PC-9 (cell line): Measurements from ENCODE around the gene TET2. TPM values are rescaled to one million over a fixed set of nuclear protein-coding genes. Genes with fewer than 3 reads are reported as not detected.
A peak's percentile ranks its signal among the peaks of the same experiment; 100 is the strongest.

Experiments used
- BruUV-seq: library from RNA; stranded (reverse); fragments of 400-500 nt; replicated peaks from 2 replicates; lab custom pipeline; 2021; lab: Mats Ljungman, UMichigan
- CTCF ChIA-PET: fragments of 300-600 bp; sonication (Branson Sonifier 250); formaldehyde crosslinking; loops from one replicate; lab custom pipeline; 2022; ENCODE audit warnings: antibody characterized with exemption; lab: Charles Lee
- POLR2A ChIA-PET: fragments of 300-600 bp; sonication (Branson Sonifier 250); formaldehyde crosslinking; loops from one replicate; lab custom pipeline; 2022; ENCODE audit warnings: antibody characterized with exemption; ENCODE audit not compliant: unreplicated experiment; lab: Charles Lee
- DNase-seq, 2 experiments: peaks; one replicate each; pipeline versions ENCODE4 v3.0.0 to v3.0.0-alpha.2; 2015 to 2022; ENCODE audit warnings: mixed read lengths in 1 of 2
- H2AFZ ChIP-seq: fragments of 200-600 bp; sonication (generic); 2 replicates; pipeline ENCODE4 v1.8.1; 2017; ENCODE audit warnings: antibody characterized with exemption
- H3F3A ChIP-seq: fragments of 200-600 bp; sonication (generic); 2 replicates; pipeline ENCODE4 v1.8.1; 2017; ENCODE audit warnings: antibody characterized with exemption, mild to moderate bottlenecking, low read depth; ENCODE audit not compliant: insufficient read depth
- H3K27ac ChIP-seq: fragments of 200-600 bp; sonication (generic); 2 replicates; pipeline ENCODE4 v1.6.1; 2016; ENCODE audit warnings: mixed run types
- H3K27me3 ChIP-seq: fragments of 200-600 bp; sonication (generic); 2 replicates; pipeline ENCODE4 v1.6.1; 2016; ENCODE audit warnings: low read depth, mixed run types; ENCODE audit not compliant: insufficient read depth
- H3K36me3 ChIP-seq: fragments of 200-600 bp; sonication (generic); 2 replicates; pipeline ENCODE4 v1.6.1; 2016; ENCODE audit warnings: low read depth, mixed run types
- H3K4me1 ChIP-seq: fragments of 200-600 bp; sonication (generic); replicated peaks from 2 replicates; pipeline ENCODE4 v1.6.1; 2016; ENCODE audit warnings: mixed run types; ENCODE audit not compliant: insufficient read depth
- H3K4me2 ChIP-seq: fragments of 200-600 bp; sonication (generic); 2 replicates; pipeline ENCODE4 v1.6.1; 2017; ENCODE audit warnings: mixed run types
- H3K4me3 ChIP-seq: fragments of 200-600 bp; sonication (generic); 2 replicates; pipeline ENCODE4 v1.6.1; 2016; ENCODE audit warnings: mixed run types
- H3K79me2 ChIP-seq: fragments of 200-600 bp; sonication (generic); 2 replicates; pipeline ENCODE4 v1.6.1; 2017; ENCODE audit warnings: low read depth, mixed run types
- H3K9me2 ChIP-seq: fragments of 200-600 bp; sonication (generic); 2 replicates; pipeline ENCODE4 v1.8.1; 2017; ENCODE audit warnings: mild to moderate bottlenecking; ENCODE audit not compliant: insufficient read depth
- H3K9me3 ChIP-seq: fragments of 200-600 bp; sonication (generic); 2 replicates; pipeline ENCODE4 v1.8.1; 2016; ENCODE audit warnings: low read depth; ENCODE audit not compliant: insufficient read depth
- H4K20me1 ChIP-seq: fragments of 200-600 bp; sonication (generic); 2 replicates; pipeline ENCODE4 v1.8.1; 2017; ENCODE audit not compliant: insufficient read depth
- CTCF ChIP-seq: fragments of 200-600 bp; sonication (generic); conservative IDR thresholded peaks from 2 replicates; pipeline ENCODE4 v1.6.1; 2017; ENCODE audit warnings: mixed run types, antibody characterized with exemption, mild to moderate bottlenecking, moderate library complexity
- EZH2 ChIP-seq: fragments of 200-600 bp; sonication (generic); IDR thresholded peaks from 2 replicates; pipeline ENCODE4 v1.8.0; 2017; ENCODE audit warnings: antibody characterized with exemption, low read depth
- intact Hi-C: fragments of 100-400 bp; cut with micrococcal nuclease; formaldehyde crosslinking; loops from one replicate; pipeline ENCODE4 v1.10.0; 2022; ENCODE audit not compliant: unreplicated experiment
- total RNA-seq: library from RNA; stranded (reverse); gene quantifications from 2 replicates; pipeline ENCODE4 v1.2.3, GENCODE V29; 2021

TET2 gene
- total RNA-seq, 1 experiment from 2014 or later = 6.6 TPM

DNA sequence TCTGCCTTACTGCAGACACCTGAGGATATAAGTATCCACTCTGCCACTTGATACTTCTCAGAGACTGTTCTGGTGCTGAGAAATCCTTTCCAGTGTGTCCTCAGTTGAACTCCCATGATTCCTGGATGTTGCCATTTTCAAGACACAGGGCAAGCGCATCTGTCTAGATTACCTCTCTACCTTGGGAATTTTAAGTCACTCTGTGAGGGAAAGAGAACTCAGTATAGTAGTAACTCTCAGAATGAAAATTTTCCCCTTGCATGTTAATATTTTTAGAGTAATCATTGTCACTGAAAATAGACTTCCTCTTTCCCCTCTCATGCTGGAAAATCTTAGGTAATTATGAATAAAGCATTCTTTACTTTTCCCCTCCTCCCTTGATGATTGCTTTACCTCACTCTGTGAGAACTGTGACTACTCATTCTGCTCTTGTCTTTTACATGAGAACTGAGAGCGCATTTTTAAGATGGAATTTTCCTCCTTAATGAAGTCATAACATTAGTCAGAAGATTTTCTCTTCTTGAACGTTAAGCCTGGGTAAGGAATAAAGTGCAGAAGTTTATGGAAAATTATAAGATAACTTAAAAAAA, 45.0 kb downstream of the TET2 start:
- no peak overlapping the region for H3K4me2 ChIP-seq
- H2AFZ ChIP-seq = no peak overlapping the region
- H3F3A ChIP-seq = no peaks in the 10 kb centered on the region
- no peak for DNase-seq
- ChIA-PET POLR2A (no interaction called here), CTCF (no interaction called here)
- TF ChIP-seq CTCF (no peak), EZH2 (no peak)
- no peaks in the 10 kb centered on the region for H3K9me3 ChIP-seq
- H3K36me3 ChIP-seq = no peaks in the 10 kb centered on the region
- no peaks in the 10 kb centered on the region for H3K27me3 ChIP-seq
- H3K9me2 ChIP-seq = no peaks in the 10 kb centered on the region
- no peaks in the 10 kb centered on the region for H3K79me2 ChIP-seq
- no peaks in the 10 kb centered on the region for H3K4me1 ChIP-seq
- no peak overlapping the region for H3K27ac ChIP-seq
- H4K20me1 ChIP-seq = no peaks in the 10 kb centered on the region
- no TSS peak for BruUV-seq
- H3K4me3 ChIP-seq = no peak overlapping the region
- intact Hi-C loops = no loop called here

DNA sequence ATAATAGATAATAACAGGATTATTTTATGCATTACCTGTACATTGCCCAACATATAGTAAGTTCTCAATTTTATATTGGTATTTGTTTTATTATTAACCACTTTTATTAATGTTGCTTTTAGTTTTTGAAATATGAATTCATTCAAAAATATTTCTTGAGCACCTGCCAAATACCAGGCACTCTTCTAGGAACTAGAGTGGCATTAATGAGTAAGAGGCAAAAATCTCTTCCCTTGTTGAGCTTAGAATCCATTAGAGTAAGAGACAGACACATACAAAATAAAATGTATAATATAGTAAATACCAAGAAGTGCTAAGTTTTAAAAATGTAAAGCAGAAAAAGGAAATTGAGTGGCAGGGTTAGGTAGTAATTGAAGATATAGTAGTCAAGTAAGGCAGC, 45.8 kb downstream of the TET2 start:
- intact Hi-C loops = no loop called here
- BruUV-seq = no TSS peak
- no peaks in the 10 kb centered on the region for H3K79me2 ChIP-seq
- 0 out of 2 replicates have a peak overlapping the region, but pooled peaks have one; percentile 7 for H3K27ac ChIP-seq
- no peaks in the 10 kb centered on the region for H3K9me3 ChIP-seq
- H2AFZ ChIP-seq = no peak overlapping the region
- no peak for DNase-seq
- H3K9me2 ChIP-seq = no peaks in the 10 kb centered on the region
- TF ChIP-seq EZH2 (no peak), CTCF (no peak)
- H3K4me1 ChIP-seq = no peaks in the 10 kb centered on the region; the same call in 1 of the 2 replicates
- H4K20me1 ChIP-seq = no peaks in the 10 kb centered on the region
- no peaks in the 10 kb centered on the region for H3F3A ChIP-seq
- CTCF ChIA-PET = no interaction called here
- POLR2A ChIA-PET = interaction anchor here (0.7 kb wide), 1 partner anchor 1139 kb away, joined by 3 read pairs; no protein-coding TSS in a partner anchor
- no peak overlapping the region for H3K4me2 ChIP-seq
- H3K27me3 ChIP-seq = no peaks in the 10 kb centered on the region
- no peaks in the 10 kb centered on the region for H3K36me3 ChIP-seq
- H3K4me3 ChIP-seq = no peak overlapping the region

GRCh38 chr4:105192910-105193309, 46.2 kb downstream of the TET2 start:
- ChIA-PET POLR2A (interaction anchor here (0.7 kb wide), 1 partner anchor 1140 kb away, joined by 3 read pairs; no protein-coding TSS in a partner anchor), CTCF (no interaction called here)

More at GRCh38 chr4:105192910-105193309, 46.2 kb downstream of the TET2 start:
- H3K4me1 ChIP-seq = peaks cover 3% of the 10 kb centered on the region; the same call in 1 of the 2 replicates
- no peaks in the 10 kb centered on the region for H3K79me2 ChIP-seq
- no peak overlapping the region for H3K27ac ChIP-seq
- H2AFZ ChIP-seq = no peak overlapping the region
- H3K4me2 ChIP-seq = no peak overlapping the region
- no peak overlapping the region for H3K4me3 ChIP-seq
- no peaks in the 10 kb centered on the region for H3K9me2 ChIP-seq
- H3K9me3 ChIP-seq = no peaks in the 10 kb centered on the region
- no peaks in the 10 kb centered on the region for H3K27me3 ChIP-seq
- no peaks in the 10 kb centered on the region for H4K20me1 ChIP-seq
- BruUV-seq = no TSS peak
- intact Hi-C loops = no loop called here
- H3F3A ChIP-seq = no peaks in the 10 kb centered on the region
- no peak for DNase-seq
- H3K36me3 ChIP-seq = no peaks in the 10 kb centered on the region
- no peak for TF ChIP-seq CTCF
- TF ChIP-seq EZH2 = no peak
